ENCODE data around the gene LMTK3. TPM values are rescaled to one million over a fixed set of nuclear protein-coding genes. Genes with fewer than 3 reads are reported as not detected.
A peak's percentile ranks its signal among the peaks of the same experiment; 100 is the strongest.

LMTK3 gene
- polyA plus RNA-seq, 1 of the 3 experiments (the other 2 are of a cell fraction) = 3.2 TPM

GRCh38 chr19:48487948-48488347 is 23.7 kb downstream of the LMTK3 start:
- Histone ChIP-seq H3K36me3 (replicated peaks in 1 of 2; ENCODE audit: control insufficient read depth in 1 of 2, insufficient read depth in 2 of 2, low read length in 1 of 2) (no peaks in the 10 kb centered on the region), H3K79me2 (ENCODE audit: insufficient read depth) (no peaks in the 10 kb centered on the region), H3F3A (replicated peaks; ENCODE audit: insufficient read depth) (peaks cover 25% of the 10 kb centered on the region), H3K9ac (peak overlapping the region; percentile 36; the same call in 1 of the 2 replicates), H2AFZ (ENCODE audit: low read depth) (no peak overlapping the region), H3K9me3 (no peaks in the 10 kb centered on the region), H3K27ac (ENCODE audit: low read depth in 2 of 2, low read length in 1 of 2) (peak overlapping the region in 1 of 2 experiments; percentile 77; a peak in 2 of 4 replicates), H3K4me1 (ENCODE audit: control insufficient read depth in 1 of 2, insufficient read depth in 2 of 2, low read depth in 1 of 2, low read length in 1 of 2) (peaks cover 4 to 22% of the 10 kb centered on the region in 2 experiments; a peak in 3 of 4 replicates), H3K27me3 (ENCODE audit: insufficient read depth) (no peaks in the 10 kb centered on the region), H3K9me2 (no peaks in the 10 kb centered on the region), H3K4me3 (ENCODE audit: low read depth in 2 of 2, low read length in 1 of 2) (no peak overlapping the region), H3K4me2 (peak overlapping the region; percentile 60), H4K20me1 (ENCODE audit: insufficient read depth) (no peaks in the 10 kb centered on the region)
- 4% methylated on average over 6 of the region's 8 CpGs for WGBS (ENCODE audit: low lambda C conversion rate)
- DNase-seq = no peak
- POLR2A ChIA-PET = interaction anchor here (0.8 kb wide), 1 partner anchor 9 kb away, joined by 3 read pairs; no protein-coding TSS in a partner anchor
- CTCF ChIA-PET = interaction anchor here (1.6 to 15.9 kb wide), 3 partner anchors 15 to 121 kb away, joined by 4 to 230 read pairs (median 6); no protein-coding TSS in a partner anchor
- TF ChIP-seq REST (IDR thresholded peaks at IDR 0.05; ENCODE audit: low read depth, low read length) (0 out of 2 replicates have a peak, but pooled peaks have one; percentile 29), MXI1 (IDR thresholded peaks at IDR 0.05; ENCODE audit: low read depth, low read length) (no peak), TAF1 (IDR thresholded peaks at IDR 0.05; ENCODE audit: borderline replicate concordance, low read depth, low read length) (peak; percentile 22; the same call in 1 of the 2 replicates), SMC3 (IDR thresholded peaks at IDR 0.05; ENCODE audit: low read depth, low read length) (no peak), USF1 (IDR thresholded peaks at IDR 0.05; ENCODE audit: borderline replicate concordance, low read depth) (no peak), POLR2AphosphoS5 (IDR thresholded peaks at IDR 0.05; ENCODE audit: low read depth, low read length) (peak; percentile 50; the same call in 1 of the 2 replicates), SIN3A (IDR thresholded peaks at IDR 0.05; ENCODE audit: borderline replicate concordance, low read depth, low read length) (0 out of 2 replicates have a peak, but pooled peaks have one; percentile 24), FOXJ3 (CRISPR knock-in tag; IDR thresholded peaks at IDR 0.05) (no peak), JUND (IDR thresholded peaks at IDR 0.05) (peak; percentile 95), YY1 (IDR thresholded peaks at IDR 0.05; ENCODE audit: low read depth) (0 out of 2 replicates have a peak, but pooled peaks have one; percentile 21), FOXM1 (IDR thresholded peaks at IDR 0.05; ENCODE audit: low read depth) (no peak), FOSL2 (IDR thresholded peaks at IDR 0.05; ENCODE audit: borderline replicate concordance, low read depth) (peak; percentile 99), ELF1 (IDR thresholded peaks at IDR 0.05) (no peak), USF2 (IDR thresholded peaks at IDR 0.05; ENCODE audit: borderline replicate concordance, low read depth, low read length) (no peak), MEF2A (IDR thresholded peaks at IDR 0.05; ENCODE audit: borderline replicate concordance, low read depth) (no peak), RFX5 (IDR thresholded peaks at IDR 0.05; ENCODE audit: low read length) (no peak), GABPA (IDR thresholded peaks at IDR 0.05; ENCODE audit: low read depth) (no peak), EP300 (IDR thresholded peaks at IDR 0.05; ENCODE audit: borderline replicate concordance in 1 of 2, low read depth in 1 of 2, low read length in 1 of 2) (peak in 1 of 2 experiments; percentile 86; a peak in 1 of 4 replicates), PBX3 (IDR thresholded peaks at IDR 0.05) (peak; percentile 82), TCF12 (IDR thresholded peaks at IDR 0.05) (peak; percentile 78; the same call in 1 of the 2 replicates), CTCF (IDR thresholded peaks at IDR 0.05) (no peak), ZBTB33 (IDR thresholded peaks at IDR 0.05; ENCODE audit: borderline replicate concordance, low read depth) (0 out of 2 replicates have a peak, but pooled peaks have one; percentile 44), CHD2 (IDR thresholded peaks at IDR 0.05; ENCODE audit: low read length, partially characterized antibody) (no peak), GATA2 (CRISPR knock-in tag; IDR thresholded peaks at IDR 0.05) (no peak)

Data from SK-N-SH (cell line).